Measurements from ENCODE around the gene PHF21B.

The PHF21B gene

GRCh38 chr22:44997060-44997459 is 12.7 kb downstream of the PHF21B start:
- Histone ChIP-seq H3K9ac (ENCODE audit: low read length) (no peak overlapping the region), H3K9me3 (ENCODE audit: control insufficient read depth, low read depth, low read length) (no peaks in the 10 kb centered on the region), H3K27me3 (ENCODE audit: control insufficient read depth, insufficient read depth, low read length) (no peaks in the 10 kb centered on the region), H3K27ac (ENCODE audit: low read length) (no peak overlapping the region), H3K36me3 (ENCODE audit: control insufficient read depth, low read depth, low read length) (peaks cover 38% of the 10 kb centered on the region), H3K4me3 (ENCODE audit: low read length) (no peak overlapping the region), H3K4me1 (ENCODE audit: control insufficient read depth, low read depth, low read length) (peaks cover 3% of the 10 kb centered on the region)

- peaks cover 37% of the 10 kb centered on the region for H3K36me3 ChIP-seq (ENCODE audit: control insufficient read depth, low read depth, low read length)
These were observed 13.2 kb downstream of the PHF21B start for GRCh38 chr22:44996648-44997047.

GRCh38 chr22:44996120-44996519 is 13.7 kb downstream of the PHF21B start:
- peaks cover 37% of the 10 kb centered on the region for H3K36me3 ChIP-seq (ENCODE audit: control insufficient read depth, low read depth, low read length)
- H3K27ac ChIP-seq (ENCODE audit: low read length) = no peak overlapping the region
- no peak overlapping the region for H3K4me3 ChIP-seq (ENCODE audit: low read length)
- no peaks in the 10 kb centered on the region for H3K9me3 ChIP-seq (ENCODE audit: control insufficient read depth, low read depth, low read length)
- H3K27me3 ChIP-seq (ENCODE audit: control insufficient read depth, insufficient read depth, low read length) = no peaks in the 10 kb centered on the region
- H3K4me1 ChIP-seq (ENCODE audit: control insufficient read depth, low read depth, low read length) = peaks cover 3% of the 10 kb centered on the region
- no peak overlapping the region for H3K9ac ChIP-seq (ENCODE audit: low read length)

More at GRCh38 chr22:44996648-44997047, 13.2 kb downstream of the PHF21B start:
- Histone ChIP-seq H3K9me3 (ENCODE audit: control insufficient read depth, low read depth, low read length) (no peaks in the 10 kb centered on the region), H3K9ac (ENCODE audit: low read length) (no peak overlapping the region), H3K4me3 (ENCODE audit: low read length) (no peak overlapping the region), H3K27me3 (ENCODE audit: control insufficient read depth, insufficient read depth, low read length) (no peaks in the 10 kb centered on the region), H3K4me1 (ENCODE audit: control insufficient read depth, low read depth, low read length) (peaks cover 3% of the 10 kb centered on the region), H3K27ac (ENCODE audit: low read length) (no peak overlapping the region)

- peaks cover 3% of the 10 kb centered on the region for H3K4me1 ChIP-seq (ENCODE audit: control insufficient read depth, low read depth, low read length)
- no peak overlapping the region for H3K9ac ChIP-seq (ENCODE audit: low read length)
- H3K27me3 ChIP-seq (ENCODE audit: control insufficient read depth, insufficient read depth, low read length) = no peaks in the 10 kb centered on the region
- peaks cover 35% of the 10 kb centered on the region for H3K36me3 ChIP-seq (ENCODE audit: control insufficient read depth, low read depth, low read length)
- no peak overlapping the region for H3K4me3 ChIP-seq (ENCODE audit: low read length)
- H3K9me3 ChIP-seq (ENCODE audit: control insufficient read depth, low read depth, low read length) = no peaks in the 10 kb centered on the region
- no peak overlapping the region for H3K27ac ChIP-seq (ENCODE audit: low read length)
These were observed 14.1 kb downstream of the PHF21B start for GRCh38 chr22:44995715-44996114.

GRCh38 chr22:44995105-44995514 is 14.7 kb downstream of the PHF21B start:
- no peak overlapping the region for H3K4me3 ChIP-seq (ENCODE audit: low read length)
- peaks cover 3% of the 10 kb centered on the region for H3K4me1 ChIP-seq (ENCODE audit: control insufficient read depth, low read depth, low read length)
- H3K36me3 ChIP-seq (ENCODE audit: control insufficient read depth, low read depth, low read length) = peaks cover 29% of the 10 kb centered on the region
- no peak overlapping the region for H3K9ac ChIP-seq (ENCODE audit: low read length)
- H3K27ac ChIP-seq (ENCODE audit: low read length) = no peak overlapping the region
- H3K9me3 ChIP-seq (ENCODE audit: control insufficient read depth, low read depth, low read length) = no peaks in the 10 kb centered on the region
- no peaks in the 10 kb centered on the region for H3K27me3 ChIP-seq (ENCODE audit: control insufficient read depth, insufficient read depth, low read length)

- Histone ChIP-seq H3K27me3 (ENCODE audit: control insufficient read depth, insufficient read depth, low read length) (no peaks in the 10 kb centered on the region), H3K36me3 (ENCODE audit: control insufficient read depth, low read depth, low read length) (peaks cover 26% of the 10 kb centered on the region), H3K9ac (ENCODE audit: low read length) (no peak overlapping the region), H3K27ac (ENCODE audit: low read length) (no peak overlapping the region), H3K9me3 (ENCODE audit: control insufficient read depth, low read depth, low read length) (no peaks in the 10 kb centered on the region), H3K4me3 (ENCODE audit: low read length) (no peak overlapping the region), H3K4me1 (ENCODE audit: control insufficient read depth, low read depth, low read length) (no peaks in the 10 kb centered on the region)
These were observed 15.3 kb downstream of the PHF21B start for GRCh38 chr22:44994399-44995104.

GRCh38 chr22:44992166-44992565 is 17.6 kb downstream of the PHF21B start:
- Histone ChIP-seq H3K4me3 (ENCODE audit: low read length) (no peak overlapping the region), H3K4me1 (ENCODE audit: control insufficient read depth, low read depth, low read length) (no peaks in the 10 kb centered on the region), H3K27ac (ENCODE audit: low read length) (no peak overlapping the region), H3K9me3 (ENCODE audit: control insufficient read depth, low read depth, low read length) (no peaks in the 10 kb centered on the region), H3K36me3 (ENCODE audit: control insufficient read depth, low read depth, low read length) (peaks cover 33% of the 10 kb centered on the region), H3K27me3 (ENCODE audit: control insufficient read depth, insufficient read depth, low read length) (no peaks in the 10 kb centered on the region), H3K9ac (ENCODE audit: low read length) (no peak overlapping the region)

- peaks cover 36% of the 10 kb centered on the region for H3K36me3 ChIP-seq (ENCODE audit: control insufficient read depth, low read depth, low read length)
- H3K27me3 ChIP-seq (ENCODE audit: control insufficient read depth, insufficient read depth, low read length) = no peaks in the 10 kb centered on the region
These were observed 18.6 kb downstream of the PHF21B start for GRCh38 chr22:44991218-44991617.

GRCh38 chr22:44990810-44991209 is 19.0 kb downstream of the PHF21B start:
- Histone ChIP-seq H3K9me3 (ENCODE audit: control insufficient read depth, low read depth, low read length) (no peaks in the 10 kb centered on the region), H3K4me3 (ENCODE audit: low read length) (no peak overlapping the region), H3K36me3 (ENCODE audit: control insufficient read depth, low read depth, low read length) (peaks cover 40% of the 10 kb centered on the region), H3K27me3 (ENCODE audit: control insufficient read depth, insufficient read depth, low read length) (no peaks in the 10 kb centered on the region), H3K27ac (ENCODE audit: low read length) (no peak overlapping the region), H3K9ac (ENCODE audit: low read length) (no peak overlapping the region), H3K4me1 (ENCODE audit: control insufficient read depth, low read depth, low read length) (no peaks in the 10 kb centered on the region)

More at GRCh38 chr22:44991218-44991617, 18.6 kb downstream of the PHF21B start:
- Histone ChIP-seq H3K4me3 (ENCODE audit: low read length) (no peak overlapping the region), H3K4me1 (ENCODE audit: control insufficient read depth, low read depth, low read length) (no peaks in the 10 kb centered on the region), H3K9ac (ENCODE audit: low read length) (no peak overlapping the region), H3K9me3 (ENCODE audit: control insufficient read depth, low read depth, low read length) (no peaks in the 10 kb centered on the region), H3K27ac (ENCODE audit: low read length) (no peak overlapping the region)

- Histone ChIP-seq H3K27me3 (ENCODE audit: control insufficient read depth, insufficient read depth, low read length) (no peaks in the 10 kb centered on the region), H3K36me3 (ENCODE audit: control insufficient read depth, low read depth, low read length) (peaks cover 42% of the 10 kb centered on the region), H3K9me3 (ENCODE audit: control insufficient read depth, low read depth, low read length) (no peaks in the 10 kb centered on the region), H3K27ac (ENCODE audit: low read length) (no peak overlapping the region), H3K9ac (ENCODE audit: low read length) (no peak overlapping the region), H3K4me3 (ENCODE audit: low read length) (no peak overlapping the region), H3K4me1 (ENCODE audit: control insufficient read depth, low read depth, low read length) (no peaks in the 10 kb centered on the region)
These were observed 19.5 kb downstream of the PHF21B start for GRCh38 chr22:44990328-44990727.

- H3K4me3 ChIP-seq (ENCODE audit: low read length) = no peak overlapping the region
- no peaks in the 10 kb centered on the region for H3K27me3 ChIP-seq (ENCODE audit: control insufficient read depth, insufficient read depth, low read length)
- H3K4me1 ChIP-seq (ENCODE audit: control insufficient read depth, low read depth, low read length) = no peaks in the 10 kb centered on the region
- H3K36me3 ChIP-seq (ENCODE audit: control insufficient read depth, low read depth, low read length) = peaks cover 43% of the 10 kb centered on the region
- no peak overlapping the region for H3K27ac ChIP-seq (ENCODE audit: low read length)
- H3K9ac ChIP-seq (ENCODE audit: low read length) = no peak overlapping the region
- H3K9me3 ChIP-seq (ENCODE audit: control insufficient read depth, low read depth, low read length) = no peaks in the 10 kb centered on the region
These were observed 21.1 kb downstream of the PHF21B start for GRCh38 chr22:44988671-44989070.

GRCh38 chr22:44986926-44987325 is 22.9 kb downstream of the PHF21B start:
- Histone ChIP-seq H3K27me3 (ENCODE audit: control insufficient read depth, insufficient read depth, low read length) (no peaks in the 10 kb centered on the region), H3K9ac (ENCODE audit: low read length) (no peak overlapping the region), H3K36me3 (ENCODE audit: control insufficient read depth, low read depth, low read length) (peaks cover 42% of the 10 kb centered on the region), H3K4me3 (ENCODE audit: low read length) (no peak overlapping the region), H3K9me3 (ENCODE audit: control insufficient read depth, low read depth, low read length) (no peaks in the 10 kb centered on the region), H3K27ac (ENCODE audit: low read length) (no peak overlapping the region), H3K4me1 (ENCODE audit: control insufficient read depth, low read depth, low read length) (no peaks in the 10 kb centered on the region)
